ENCODE results near the gene UBE3D. TPM values are rescaled to one million over a fixed set of nuclear protein-coding genes. Genes with fewer than 3 reads are reported as not detected.

The UBE3D gene
- total RNA-seq, 2 donors from 2014 or later = 16.2 to 18.0 TPM

DNA sequence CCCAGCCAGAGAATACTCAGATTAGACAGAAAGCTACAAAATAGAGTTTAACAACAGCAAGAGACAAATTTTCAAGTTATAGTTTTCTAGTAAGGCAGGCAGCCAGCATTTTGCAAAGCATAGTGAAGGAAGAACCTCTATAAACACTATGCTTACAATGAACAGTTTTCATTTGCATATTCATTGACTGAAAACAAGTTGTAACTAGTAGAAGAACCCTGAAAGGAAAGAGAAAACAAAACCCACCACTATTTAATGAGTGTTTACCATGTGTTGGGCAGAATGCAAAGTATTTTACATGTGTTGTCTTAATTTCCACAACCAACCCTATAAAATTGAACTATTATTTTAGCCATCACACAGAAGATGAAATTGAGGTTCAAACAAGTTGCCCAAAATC, 196.1 kb downstream of the UBE3D start:
- no peak overlapping the region for H3K9ac ChIP-seq (ENCODE audit: extremely low read depth, low read length, poor library complexity, severe bottlenecking)
- Mint-ChIP-seq H3K9me3 (no peaks in the 10 kb centered on the region), H3K27me3 (ENCODE audit: insufficient read depth) (no peaks in the 10 kb centered on the region), H3K27ac (no peak overlapping the region), H3K36me3 (ENCODE audit: low read depth) (no peaks in the 10 kb centered on the region), H3K4me3 (no peak overlapping the region), H3K4me1 (no peaks in the 10 kb centered on the region)
- no peaks in the 10 kb centered on the region for H3K27me3 ChIP-seq (ENCODE audit: control insufficient read depth, insufficient read depth, low read length, poor library complexity, severe bottlenecking)
- no peak overlapping the region for H3K4me3 ChIP-seq (ENCODE audit: low read length)
- no peaks in the 10 kb centered on the region for H3K4me1 ChIP-seq (ENCODE audit: control insufficient read depth, insufficient read depth, low read length)
- H3K27ac ChIP-seq (ENCODE audit: low read depth, low read length) = no peak overlapping the region
- no peaks in the 10 kb centered on the region for H3K36me3 ChIP-seq (ENCODE audit: control insufficient read depth, insufficient read depth, low read length)
- H3K9me3 ChIP-seq (ENCODE audit: control insufficient read depth, low read length) = no peaks in the 10 kb centered on the region
- TF ChIP-seq CTCF (conservative IDR thresholded peaks at IDR 0.05) = no peak
- DNase-seq = no peak

GRCh38 chr6:82867946-82868345, 197.7 kb downstream of the UBE3D start:
- Histone ChIP-seq H3K36me3 (ENCODE audit: control insufficient read depth, insufficient read depth, low read length) (no peaks in the 10 kb centered on the region), H3K9ac (ENCODE audit: extremely low read depth, low read length, poor library complexity, severe bottlenecking) (no peak overlapping the region), H3K9me3 (ENCODE audit: control insufficient read depth, low read length) (no peaks in the 10 kb centered on the region), H3K4me3 (ENCODE audit: low read length) (no peak overlapping the region), H3K27ac (ENCODE audit: low read depth, low read length) (no peak overlapping the region), H3K27me3 (ENCODE audit: control insufficient read depth, insufficient read depth, low read length, poor library complexity, severe bottlenecking) (no peaks in the 10 kb centered on the region), H3K4me1 (ENCODE audit: control insufficient read depth, insufficient read depth, low read length) (no peaks in the 10 kb centered on the region)
- H3K4me3 Mint-ChIP-seq = no peak overlapping the region
- no peak for DNase-seq
- no peaks in the 10 kb centered on the region for H3K36me3 Mint-ChIP-seq (ENCODE audit: low read depth)
- no peaks in the 10 kb centered on the region for H3K27me3 Mint-ChIP-seq (ENCODE audit: insufficient read depth)
- no peak overlapping the region for H3K27ac Mint-ChIP-seq
- H3K9me3 Mint-ChIP-seq = peaks cover 3% of the 10 kb centered on the region
- 88 to 89% methylated on average over 2 to 3 of the region's 3 CpGs for WGBS, 2 experiments (ENCODE audit: insufficient coverage in 1 of 2, insufficient read length in 1 of 2)
- H3K4me1 Mint-ChIP-seq = no peaks in the 10 kb centered on the region
- TF ChIP-seq CTCF (conservative IDR thresholded peaks at IDR 0.05) = no peak

- 83 to 96% methylated on average over 3 of the region's 3 CpGs for WGBS, 2 experiments (ENCODE audit: insufficient coverage in 1 of 2, insufficient read length in 1 of 2)
- H3K36me3 Mint-ChIP-seq (ENCODE audit: low read depth) = no peaks in the 10 kb centered on the region
- H3K9ac ChIP-seq (ENCODE audit: extremely low read depth, low read length, poor library complexity, severe bottlenecking) = no peak overlapping the region
- no peaks in the 10 kb centered on the region for H3K4me1 ChIP-seq (ENCODE audit: control insufficient read depth, insufficient read depth, low read length)
- H3K27ac ChIP-seq (ENCODE audit: low read depth, low read length) = no peak overlapping the region
- H3K27ac Mint-ChIP-seq = no peak overlapping the region
- TF ChIP-seq CTCF (conservative IDR thresholded peaks at IDR 0.05) = no peak
- H3K9me3 Mint-ChIP-seq = peaks cover 3% of the 10 kb centered on the region
- H3K4me3 ChIP-seq (ENCODE audit: low read length) = no peak overlapping the region
- DNase-seq = no peak
- H3K36me3 ChIP-seq (ENCODE audit: control insufficient read depth, insufficient read depth, low read length) = no peaks in the 10 kb centered on the region
- no peak overlapping the region for H3K4me3 Mint-ChIP-seq
- no peaks in the 10 kb centered on the region for H3K9me3 ChIP-seq (ENCODE audit: control insufficient read depth, low read length)
- no peaks in the 10 kb centered on the region for H3K27me3 ChIP-seq (ENCODE audit: control insufficient read depth, insufficient read depth, low read length, poor library complexity, severe bottlenecking)
- H3K4me1 Mint-ChIP-seq = no peaks in the 10 kb centered on the region
- no peaks in the 10 kb centered on the region for H3K27me3 Mint-ChIP-seq (ENCODE audit: insufficient read depth)
Observed at GRCh38 chr6:82866446-82866845, 199.2 kb downstream of the UBE3D start.
